Measurements from ENCODE around the gene ZNF782.
A peak's percentile ranks its signal among the peaks of the same experiment; 100 is the strongest.
"Not testable (repeated sequence)": the region's sequence is repeated elsewhere in the genome, so short reads cannot be mapped to it uniquely, and the experiment has no call there.

The ZNF782 gene

GRCh38 chr9:96853781-96854650 is at the start of gene ZNF782:
Gene ZNF782, minus strand, starts transcription at chr9:96854514. Its CDS starts 2,553 bp downstream, at chr9:96851961.
- DNase-seq (ENCODE audit: low spot score) (peak; percentile 91), FAIRE-seq (peak; percentile 82)

DNA sequence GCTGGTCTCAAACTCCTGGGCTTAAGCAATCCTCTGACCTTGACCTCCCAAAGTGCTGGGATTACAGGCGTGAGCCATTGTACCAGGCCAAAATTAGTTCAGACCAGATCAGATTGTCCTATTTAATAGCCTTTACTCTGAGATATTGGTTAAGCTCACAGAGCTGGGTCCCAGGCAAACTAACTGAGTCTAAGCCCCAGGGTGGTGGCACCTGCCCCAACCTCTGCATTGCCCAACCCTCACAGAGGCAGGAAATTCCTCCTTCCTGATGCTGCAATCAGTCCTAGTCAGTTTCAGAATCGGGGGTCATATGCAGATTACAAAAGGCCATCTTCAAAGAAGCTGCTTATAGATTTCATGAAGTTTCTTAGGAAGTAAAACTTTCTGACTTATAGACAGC is 45.7 kb upstream of the ZNF782 start:
- not testable (repeated sequence) for DNase-seq (ENCODE audit: low spot score); FAIRE-seq

DNA sequence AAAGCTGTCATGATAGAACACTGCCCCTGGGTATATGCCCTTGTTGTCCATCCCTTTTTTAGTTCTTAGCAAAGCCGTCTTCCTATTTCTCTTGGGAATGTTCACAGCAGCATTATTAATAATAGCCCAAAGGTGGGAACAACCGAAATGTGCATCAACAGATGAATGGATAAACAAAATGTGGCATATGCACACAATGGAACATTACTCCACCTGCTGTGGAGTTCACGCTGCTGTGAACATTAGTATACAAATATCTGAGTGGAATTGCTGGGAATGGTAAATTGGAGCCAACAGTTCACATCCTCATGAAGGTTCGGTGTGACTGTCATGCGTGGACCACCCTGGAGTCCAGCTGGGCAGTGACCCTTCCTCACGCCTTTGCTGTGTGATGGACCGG is 37.8 kb upstream of the ZNF782 start:
- FAIRE-seq, result no peak

DNA sequence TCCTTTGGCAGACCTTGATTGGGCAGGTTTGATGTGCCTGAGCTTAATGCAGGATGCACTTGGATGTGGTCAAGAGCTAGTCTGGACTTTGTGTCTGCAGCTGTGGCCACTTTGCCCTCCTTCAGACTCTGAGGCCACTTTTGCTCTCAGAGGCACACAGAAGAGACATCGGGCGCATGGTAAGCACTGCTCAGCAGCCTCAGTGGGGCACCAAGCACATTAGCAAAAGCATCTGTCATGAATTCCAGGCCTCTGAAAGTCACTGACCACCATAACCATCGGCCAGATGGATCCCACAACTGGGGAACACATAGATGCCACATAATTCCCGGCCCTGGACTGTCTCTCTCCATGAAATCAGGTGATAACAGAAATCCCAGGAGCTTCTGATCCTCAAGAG is 34.3 kb upstream of the ZNF782 start:
- no peak for FAIRE-seq
- no peak for DNase-seq (ENCODE audit: low spot score)

More for the DNA sequence above, 37.8 kb upstream of the ZNF782 start:
- no peak for DNase-seq (ENCODE audit: low spot score)

- no peak for FAIRE-seq
These were observed 31.1 kb upstream of the ZNF782 start for GRCh38 chr9:96885424-96885823.

GRCh38 chr9:96884443-96884842 is 30.1 kb upstream of the ZNF782 start:
- DNase-seq (ENCODE audit: low spot score) (peak; percentile 93), FAIRE-seq (peak; percentile 95)

More at GRCh38 chr9:96885424-96885823, 31.1 kb upstream of the ZNF782 start:
- no peak for DNase-seq (ENCODE audit: low spot score)

DNA sequence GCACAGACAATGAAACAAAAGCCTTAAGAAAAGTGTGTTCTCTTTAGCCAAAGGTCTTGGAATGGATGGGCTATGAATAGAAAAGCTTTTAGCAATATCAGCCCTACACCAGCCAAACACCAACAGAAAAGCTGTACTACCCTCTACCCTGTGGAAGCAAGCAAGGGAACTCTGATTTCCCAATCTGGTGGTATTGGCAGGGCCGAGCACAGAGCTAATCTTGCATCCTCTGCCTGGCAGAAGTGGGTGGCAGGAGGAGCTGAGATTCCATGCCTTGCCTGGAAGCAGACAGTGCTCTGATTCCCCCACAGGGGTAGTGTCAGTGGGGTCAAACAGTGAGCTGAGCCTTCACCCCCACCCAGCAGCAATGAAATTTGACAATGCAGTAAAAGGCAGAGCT is 29.6 kb upstream of the ZNF782 start:
- FAIRE-seq (no peak), DNase-seq (ENCODE audit: low spot score) (no peak)

DNA sequence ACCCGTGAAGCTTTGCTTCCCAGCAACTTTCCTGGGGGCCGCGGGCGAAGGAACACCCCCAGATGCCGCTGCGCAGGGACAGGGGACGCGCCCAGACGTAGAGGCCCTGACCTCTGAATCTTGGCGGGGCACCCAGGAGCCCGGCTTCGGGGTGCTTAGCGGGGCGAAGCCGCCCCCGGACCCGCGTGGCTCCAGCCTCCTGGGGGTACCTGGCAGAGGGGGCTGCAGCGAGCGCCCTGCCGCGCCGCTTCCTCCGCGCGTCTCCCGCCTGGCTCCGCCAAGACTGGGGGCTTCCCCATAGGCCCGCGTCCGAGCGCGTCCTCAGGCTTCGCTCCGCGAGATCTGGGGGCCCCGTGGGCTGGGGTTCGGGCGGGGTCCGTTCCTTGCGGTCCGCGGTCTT is 23.0 kb upstream of the ZNF782 start:
- DNase-seq (ENCODE audit: low spot score), result no peak
- no peak for FAIRE-seq

GRCh38 chr9:96875461-96876142 is 21.3 kb upstream of the ZNF782 start:
- peak; percentile 74 for FAIRE-seq
- DNase-seq (ENCODE audit: low spot score), result peak; percentile 70

- FAIRE-seq (peak; percentile 78), DNase-seq (ENCODE audit: low spot score) (peak; percentile 82)
These were observed 20.7 kb upstream of the ZNF782 start for GRCh38 chr9:96874947-96875460.

- no peak for FAIRE-seq
- DNase-seq (ENCODE audit: low spot score), result no peak
These were observed 20.0 kb upstream of the ZNF782 start for GRCh38 chr9:96874201-96874785.

DNA sequence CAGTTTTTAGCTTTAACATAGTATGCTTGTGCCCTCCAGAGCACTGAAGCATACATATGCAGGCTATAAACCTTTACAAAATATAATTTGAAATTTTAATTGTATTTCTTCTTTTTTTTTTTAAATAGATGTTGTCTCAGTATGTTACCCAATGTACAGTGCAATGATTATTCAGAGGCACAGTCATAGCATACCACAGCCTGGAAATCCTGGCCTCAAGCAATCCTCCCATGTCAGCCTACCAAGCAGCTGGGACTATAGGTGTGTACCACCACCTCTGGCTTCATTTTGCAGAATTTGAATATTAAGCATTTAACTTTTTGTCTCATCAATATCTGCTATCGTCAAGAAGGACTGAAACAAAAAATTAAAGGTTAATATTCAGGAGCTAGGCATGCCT is 16.9 kb upstream of the ZNF782 start:
- FAIRE-seq (no peak), DNase-seq (ENCODE audit: low spot score) (no peak)

DNA sequence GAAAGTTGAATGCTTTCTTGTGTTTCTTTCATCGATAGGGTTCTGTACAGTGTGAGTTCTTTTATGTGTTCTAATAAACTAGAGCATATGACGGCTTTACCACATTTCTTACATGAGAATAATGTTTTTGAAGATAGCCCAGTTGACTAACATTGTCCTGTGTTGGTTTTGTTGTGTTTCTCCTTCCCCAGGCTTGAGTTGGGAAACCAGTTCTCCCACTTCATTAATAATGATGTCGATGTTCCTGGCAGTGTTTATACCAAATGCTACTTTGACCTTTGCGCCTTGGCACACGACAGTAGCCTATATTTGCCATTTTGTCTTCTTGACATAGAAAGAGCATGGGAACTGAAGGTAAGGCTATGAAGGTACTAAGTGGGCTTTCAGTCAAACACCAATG is 14.4 kb upstream of the ZNF782 start:
- FAIRE-seq (no peak), DNase-seq (ENCODE audit: low spot score) (no peak)

DNA sequence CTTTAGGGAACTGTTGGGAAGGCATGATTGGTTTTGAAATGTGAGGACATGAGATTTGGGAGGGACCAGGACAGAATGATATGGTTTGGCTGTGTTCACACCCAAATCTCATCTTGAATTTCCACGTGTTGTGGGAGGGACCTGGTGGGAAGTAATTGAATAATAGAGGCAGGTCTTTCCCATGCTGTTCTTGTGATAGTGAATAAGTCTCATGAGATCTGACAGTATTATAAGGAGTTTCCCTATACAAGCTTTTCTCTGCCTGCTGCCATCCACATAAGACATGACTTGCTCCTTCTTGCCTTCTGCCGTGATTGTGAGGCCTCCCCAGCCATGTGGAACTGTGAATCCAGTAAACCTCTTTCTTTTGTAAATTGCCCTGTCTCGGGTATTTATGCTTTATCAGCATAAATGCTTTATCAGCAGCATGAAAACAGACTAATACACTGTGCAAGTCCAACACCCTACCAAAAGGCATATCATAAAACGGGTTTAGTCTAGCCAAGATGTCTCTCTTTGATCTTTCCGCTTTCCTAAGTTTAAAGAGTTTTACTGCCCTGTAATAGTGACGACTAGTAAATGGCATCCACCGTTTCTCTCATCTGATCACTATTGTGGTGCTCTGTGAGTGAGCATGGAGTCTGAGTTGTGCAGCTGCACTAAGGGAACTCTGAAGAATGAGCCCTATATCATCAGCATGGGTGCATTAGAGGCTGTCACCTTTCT is 12.9 kb upstream of the ZNF782 start:
- FAIRE-seq (no peak), DNase-seq (ENCODE audit: low spot score) (no peak)

DNA sequence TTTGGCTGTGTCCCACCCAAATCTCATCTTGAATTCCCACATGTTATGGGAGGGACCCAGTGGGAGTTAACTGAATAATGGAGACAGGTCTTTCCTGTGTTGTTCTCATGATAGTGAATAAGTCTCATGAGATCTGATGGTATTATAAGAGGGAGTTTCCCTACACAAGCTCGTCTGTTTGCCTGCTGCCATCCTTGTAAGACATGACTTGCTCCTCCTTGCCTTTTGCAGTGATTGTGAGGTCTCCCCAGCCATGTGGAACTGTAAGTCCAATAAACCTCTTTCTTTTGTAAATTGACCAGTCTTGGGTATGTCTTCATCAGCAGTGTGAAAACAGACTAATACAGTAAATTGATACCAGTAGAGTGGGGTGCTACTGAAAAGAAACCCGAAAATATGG is 10.9 kb upstream of the ZNF782 start:
- FAIRE-seq; DNase-seq (ENCODE audit: low spot score): not testable (repeated sequence)

GRCh38 chr9:96859461-96860198 is 5.3 kb upstream of the ZNF782 start:
- FAIRE-seq (no peak), DNase-seq (ENCODE audit: low spot score) (peak; percentile 81)

- FAIRE-seq (no peak), DNase-seq (ENCODE audit: low spot score) (no peak)
These were observed 4.4 kb upstream of the ZNF782 start for GRCh38 chr9:96858670-96859069.

- FAIRE-seq (peak; percentile 61), DNase-seq (ENCODE audit: low spot score) (peak; percentile 90)
These were observed 3.8 kb upstream of the ZNF782 start for GRCh38 chr9:96858018-96858573.

DNA sequence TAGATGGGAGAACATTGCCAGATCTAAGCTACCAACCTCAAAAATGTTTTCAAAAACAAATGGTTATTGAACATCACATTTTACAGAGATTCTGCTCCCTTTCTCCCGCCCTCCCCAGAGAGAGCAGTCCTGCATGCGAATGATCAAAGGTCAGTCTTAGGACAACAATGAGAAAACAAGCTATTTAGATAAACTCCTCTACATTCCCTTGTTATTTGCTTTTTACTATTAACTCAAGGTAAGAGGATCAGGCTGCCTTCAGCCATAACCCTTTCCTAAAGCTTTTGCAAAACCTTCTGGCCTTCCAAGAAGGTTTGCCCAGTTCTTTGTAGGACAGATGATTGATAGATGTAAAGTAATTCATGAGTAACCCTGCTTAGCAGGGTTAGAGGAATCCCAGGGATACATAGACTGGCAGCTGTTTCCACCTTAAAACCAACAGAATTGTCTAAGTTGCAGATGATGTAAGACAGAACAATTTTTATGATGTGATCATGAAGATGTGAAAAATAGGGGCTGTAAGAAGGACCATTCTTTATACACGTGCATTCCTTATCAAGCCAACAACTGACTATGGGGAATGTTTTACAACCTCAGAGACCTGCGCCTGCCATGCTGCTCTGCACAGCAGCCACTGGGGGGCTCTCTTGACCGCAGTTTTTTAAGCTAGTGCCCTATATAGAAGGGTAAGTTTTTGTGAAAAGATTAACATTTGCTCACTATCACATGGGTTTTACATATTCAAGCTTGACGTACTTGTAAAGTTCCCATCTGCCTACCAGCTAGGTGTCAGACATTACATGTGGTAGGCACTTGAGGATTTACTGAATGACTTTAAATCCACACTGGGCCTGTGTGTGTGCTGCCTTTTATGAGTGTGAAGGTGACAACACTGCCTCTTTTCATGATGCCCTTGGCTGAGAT is 2.3 kb upstream of the ZNF782 start:
- FAIRE-seq, result peak; percentile 55
- DNase-seq (ENCODE audit: low spot score), result peak; percentile 66

Measured in RCC 7860 (cell line).